Suppressor macrophage treated with lipopolysaccharide for 1 hour (primary cell): ENCODE measurements around the gene ARL6IP4.
"Not testable (repeated sequence)": the region's sequence is repeated elsewhere in the genome, so short reads cannot be mapped to it uniquely, and the experiment has no call there.

Experiments
- DNase-seq, 3 donors: peaks; one replicate each; pipeline ENCODE4 v3.0.0-alpha.2; 2020 to 2022

The ARL6IP4 gene

GRCh38 chr12:122980183-122981035, at the start of gene ARL6IP4:
ARL6IP4 (plus strand) TSS chr12:122980681; CDS start chr12:122981140, 459 bp downstream.
- peak; percentile 72 to 90 (median 80) for DNase-seq

GRCh38 chr12:122932207-122932606, 48.3 kb upstream of the ARL6IP4 start:
- DNase-seq, result no peak

- no peak for DNase-seq
Observed at GRCh38 chr12:122934722-122935121, 45.8 kb upstream of the ARL6IP4 start.

GRCh38 chr12:122935318-122935717, 45.2 kb upstream of the ARL6IP4 start:
- DNase-seq, result no peak

GRCh38 chr12:122937622-122938091, 42.8 kb upstream of the ARL6IP4 start:
- peak in 2 of 3 donors; percentile 24 to 31 for DNase-seq

- no peak for DNase-seq
Observed at GRCh38 chr12:122939125-122939524, 41.4 kb upstream of the ARL6IP4 start.

- not testable (repeated sequence) for DNase-seq
Observed at GRCh38 chr12:122941351-122941750, 39.1 kb upstream of the ARL6IP4 start.

GRCh38 chr12:122942637-122943036, 37.8 kb upstream of the ARL6IP4 start:
- no peak for DNase-seq

GRCh38 chr12:122943196-122943595, 37.3 kb upstream of the ARL6IP4 start:
- peak; percentile 64 to 65 (median 64) for DNase-seq

GRCh38 chr12:122944605-122945592, 35.6 kb upstream of the ARL6IP4 start:
- DNase-seq, result peak in 2 of 3 donors; percentile 29 to 30

- peak; percentile 97 to 99 (median 99) for DNase-seq
Observed at GRCh38 chr12:122946690-122947341, 33.7 kb upstream of the ARL6IP4 start.

- DNase-seq, result peak; percentile 78 to 88 (median 82)
Observed at GRCh38 chr12:122947352-122947792, 33.1 kb upstream of the ARL6IP4 start.

GRCh38 chr12:122948605-122949004, 31.9 kb upstream of the ARL6IP4 start:
- no peak for DNase-seq

GRCh38 chr12:122949405-122949804, 31.1 kb upstream of the ARL6IP4 start:
- no peak for DNase-seq

GRCh38 chr12:122949816-122950675, 30.4 kb upstream of the ARL6IP4 start:
- no peak for DNase-seq

GRCh38 chr12:122951406-122951805, 29.1 kb upstream of the ARL6IP4 start:
- peak; percentile 81 to 90 (median 89) for DNase-seq

GRCh38 chr12:122951979-122952892, 28.2 kb upstream of the ARL6IP4 start:
- DNase-seq, result peak; percentile 85 to 88 (median 88)

- no peak for DNase-seq
Observed at GRCh38 chr12:122955156-122955555, 25.3 kb upstream of the ARL6IP4 start.

GRCh38 chr12:122956035-122956434, 24.4 kb upstream of the ARL6IP4 start:
- no peak for DNase-seq

- DNase-seq, result no peak
Observed at GRCh38 chr12:122958198-122958888, 22.1 kb upstream of the ARL6IP4 start.
